H1 (cell line): Measurements from ENCODE around the gene SRRM2. TPM values are rescaled to one million over a fixed set of nuclear protein-coding genes. Genes with fewer than 3 reads are reported as not detected.

Experiments used
- CTCF ChIA-PET: fragments of 300-600 bp; sonication (Branson Sonifier 250); formaldehyde crosslinking; loops from one replicate; lab custom pipeline; 2021; ENCODE audit not compliant: partially characterized antibody; lab: Charles Lee
- POLR2A ChIA-PET: fragments of 300-600 bp; sonication (Branson Sonifier 250); formaldehyde crosslinking; loops from one replicate; lab custom pipeline; 2021; ENCODE audit warnings: inconsistent platforms; ENCODE audit not compliant: partially characterized antibody; lab: Charles Lee
- DNase-seq, 2 experiments: peaks; one replicate each; pipeline versions ENCODE4 v3.0.0 to v3.0.0-alpha.2; 2010 to 2022; ENCODE audit warnings: low spot score in 2 of 2, low read depth in 1 of 2, mixed read lengths in 1 of 2
- FAIRE-seq: peaks from 2 replicates; lab custom pipeline; 2011; peaks lifted over from hg19 to GRCh38; lab: Jason Lieb, UNC
- H2AFZ ChIP-seq: 2 replicates; pipeline ENCODE4 v1.8.1; 2012; ENCODE audit warnings: low read length, inconsistent platforms
- H2AK5ac ChIP-seq: 2 replicates; pipeline ENCODE4 v1.6.1; 2013; ENCODE audit warnings: low read depth, low read length
- H2BK120ac ChIP-seq: replicated peaks from 2 replicates; pipeline ENCODE3; 2013; ENCODE audit warnings: low read depth, low read length, inconsistent platforms
- H2BK12ac ChIP-seq: 2 replicates; pipeline ENCODE4 v1.6.1; 2013; ENCODE audit warnings: low read depth, low read length
- H2BK15ac ChIP-seq: 2 replicates; pipeline ENCODE4 v1.6.1; 2013; ENCODE audit warnings: low read length
- H2BK20ac ChIP-seq: 2 replicates; pipeline ENCODE4 v1.6.1; 2013; ENCODE audit warnings: low read length
- H2BK5ac ChIP-seq: 2 replicates; pipeline ENCODE4 v1.6.1; 2013; ENCODE audit warnings: low read depth, low read length
- H3K14ac ChIP-seq: 2 replicates; pipeline ENCODE4 v1.6.1; 2013; ENCODE audit warnings: inconsistent platforms; ENCODE audit not compliant: insufficient read length
- H3K18ac ChIP-seq: 2 replicates; pipeline ENCODE4 v1.6.1; 2013; ENCODE audit warnings: low read length; ENCODE audit errors: extremely low read depth
- H3K23ac ChIP-seq: 2 replicates; pipeline ENCODE4 v1.6.1; 2013; ENCODE audit warnings: inconsistent platforms; ENCODE audit not compliant: insufficient read length
- H3K23me2 ChIP-seq: 2 replicates; pipeline ENCODE4 v1.6.1; 2013; ENCODE audit warnings: low read depth, low read length
- H3K27ac ChIP-seq: 2 replicates; pipeline ENCODE4 v1.6.1; 2011; ENCODE audit warnings: low read depth, low read length, inconsistent platforms
- H3K27me3 ChIP-seq, 4 experiments: replicated peaks in 1 of 4; 1 replicate in 1 of 4; 2 replicates in 3 of 4; pipeline versions ENCODE4 v1.6.1 to v1.8.1; 2011 to 2013; ENCODE audit warnings: low read length in 3 of 4, mild to moderate bottlenecking in 3 of 4, inconsistent platforms in 2 of 4, mixed read lengths in 2 of 4, moderate library complexity in 1 of 4; ENCODE audit not compliant: control insufficient read depth in 3 of 4, insufficient read depth in 3 of 4; ENCODE audit errors: extremely low read depth in 1 of 4
- H3K36me3 ChIP-seq, 4 experiments: 2 replicates each; pipeline versions ENCODE4 v1.6.1 to v1.8.1; 2011 to 2013; ENCODE audit warnings: mild to moderate bottlenecking in 4 of 4, low read length in 3 of 4, moderate library complexity in 2 of 4, control low read depth in 1 of 4, inconsistent platforms in 1 of 4; ENCODE audit not compliant: insufficient read depth in 4 of 4, control insufficient read depth in 2 of 4
- H3K4ac ChIP-seq: replicated peaks from 2 replicates; pipeline ENCODE3; 2013; ENCODE audit warnings: low read length, low read depth, mixed read lengths, inconsistent platforms; ENCODE audit not compliant: insufficient read length
- H3K4me1 ChIP-seq, 4 experiments: replicated peaks in 1 of 4; 1 replicate in 1 of 4; 2 replicates in 3 of 4; pipeline versions ENCODE4 v1.6.1 to v1.8.1; 2011 to 2013; ENCODE audit warnings: low read length in 3 of 4, inconsistent platforms in 2 of 4, mixed read lengths in 1 of 4; ENCODE audit not compliant: insufficient read depth in 4 of 4, control insufficient read depth in 3 of 4
- H3K4me2 ChIP-seq, 2 experiments: 2 replicates each; pipeline versions ENCODE4 v1.6.1 to v1.8.1; 2011 to 2013; ENCODE audit warnings: low read depth in 2 of 2, low read length in 2 of 2, control low read depth in 1 of 2, inconsistent platforms in 1 of 2, mild to moderate bottlenecking in 1 of 2; ENCODE audit not compliant: insufficient read depth in 1 of 2
- H3K4me3 ChIP-seq, 4 experiments: fragments of 200-600, 300-600 bp in 1 of 4; sonication (generic), shearing (Covaris generic), sonication (Bioruptor Twin) in 1 of 4; 2 replicates each; pipeline versions ENCODE4 v1.5.1 to v1.8.1; 2011 to 2016; ENCODE audit warnings: low read length in 4 of 4, low read depth in 3 of 4, control low read depth in 2 of 4, inconsistent platforms in 2 of 4, mild to moderate bottlenecking in 2 of 4, mixed read lengths in 1 of 4, moderate library complexity in 1 of 4; ENCODE audit not compliant: insufficient read depth in 2 of 4; ENCODE audit errors: extremely low read depth in 1 of 4
- H3K56ac ChIP-seq: replicated peaks from 2 replicates; pipeline ENCODE3; 2013; ENCODE audit warnings: low read depth, mild to moderate bottlenecking, mixed read lengths, low read length, inconsistent platforms; ENCODE audit not compliant: insufficient read length
- H3K79me1 ChIP-seq: 2 replicates; pipeline ENCODE4 v1.6.1; 2013; ENCODE audit warnings: low read depth, low read length, control low read depth
- H3K79me2 ChIP-seq, 2 experiments: 2 replicates each; pipeline versions ENCODE4 v1.6.1 to v1.8.1; 2012 to 2013; ENCODE audit warnings: low read length in 2 of 2, mild to moderate bottlenecking in 2 of 2, inconsistent platforms in 1 of 2; ENCODE audit not compliant: insufficient read depth in 2 of 2, control insufficient read depth in 1 of 2
- H3K9ac ChIP-seq, 4 experiments: replicated peaks in 1 of 4; 1 replicate in 1 of 4; 2 replicates in 3 of 4; pipeline versions ENCODE4 v1.6.1 to v1.8.1; 2011 to 2013; ENCODE audit warnings: low read depth in 3 of 4, low read length in 3 of 4, control low read depth in 2 of 4, mild to moderate bottlenecking in 2 of 4, moderate library complexity in 2 of 4, inconsistent platforms in 1 of 4; ENCODE audit errors: extremely low read depth in 1 of 4
- H3K9me3 ChIP-seq, 2 experiments: 2 replicates each; pipeline versions ENCODE4 v1.6.1 to v1.8.1; 2012 to 2013; ENCODE audit warnings: mild to moderate bottlenecking in 2 of 2, moderate library complexity in 2 of 2, control low read depth in 1 of 2, inconsistent platforms in 1 of 2, low read depth in 1 of 2, low read length in 1 of 2, mixed read lengths in 1 of 2; ENCODE audit not compliant: insufficient read depth in 2 of 2
- H4K20me1 ChIP-seq, 2 experiments: replicated peaks in 1 of 2; 2 replicates each; pipeline versions ENCODE3 to v1.8.1; 2011 to 2013; ENCODE audit warnings: inconsistent platforms in 2 of 2, low read length in 2 of 2, mild to moderate bottlenecking in 1 of 2; ENCODE audit not compliant: insufficient read depth in 2 of 2, control insufficient read depth in 1 of 2
- H4K5ac ChIP-seq: 2 replicates; pipeline ENCODE4 v1.6.1; 2013; ENCODE audit warnings: low read length, low read depth, mixed read lengths, inconsistent platforms; ENCODE audit not compliant: insufficient read length
- H4K8ac ChIP-seq: 2 replicates; pipeline ENCODE4 v1.8.0; 2013; ENCODE audit warnings: mild to moderate bottlenecking, moderate library complexity, low read length, inconsistent platforms; ENCODE audit not compliant: insufficient read depth; ENCODE audit errors: extremely low read depth
- H4K91ac ChIP-seq: replicated peaks from 2 replicates; pipeline ENCODE3; 2013; ENCODE audit warnings: low read length, mixed read lengths, inconsistent platforms; ENCODE audit not compliant: insufficient read length
- ASH2L ChIP-seq: fragments of 200-600, 300-600 bp; sonication (generic); IDR thresholded peaks from one replicate; pipeline ENCODE4 v1.7.1; 2017; ENCODE audit warnings: low read length
- ATF2 ChIP-seq: IDR thresholded peaks from 2 replicates; pipeline ENCODE4 v1.6.1; 2012; ENCODE audit warnings: low read length, inconsistent platforms
- BACH1 ChIP-seq: IDR thresholded peaks from 2 replicates; pipeline ENCODE4 v1.6.1; 2012; ENCODE audit warnings: low read length, improper control_type of control experiment
- YY1 ChIP-seq: IDR thresholded peaks from 2 replicates; pipeline ENCODE4 v1.6.1; 2011; ENCODE audit warnings: low read depth, mild to moderate bottlenecking, low read length
- ZNF274 ChIP-seq: IDR thresholded peaks from 2 replicates; pipeline ENCODE4 v1.7.0; 2012; ENCODE audit warnings: low read length, borderline replicate concordance; ENCODE audit errors: extremely low read depth
- WGBS, 2 experiments: shearing (Covaris generic) in 1 of 2; methylation state at CpG; one replicate each; pipeline versions ENCODE4 v1.1.6 to v1.1.7; 2013 to 2015; ENCODE audit warnings: low lambda C conversion rate in 2 of 2, mixed read lengths in 2 of 2, inconsistent platforms in 1 of 2, low coverage in 1 of 2, missing lambda C conversion rate in 1 of 2; ENCODE audit not compliant: insufficient replicate concordance in 2 of 2, insufficient coverage in 1 of 2, insufficient read length in 1 of 2; ENCODE audit errors: extremely low coverage in 1 of 2, missing lambda C conversion rate in 1 of 2; 5-methylcytosine and 5-hydroxymethylcytosine counted together
- polyA plus RNA-seq, 7 experiments: library from polyadenylated mRNA; depleted of rRNA in 3 of 7; stranded (reverse) in 5 of 7; unstranded in 2 of 7; fragments of >200 nt in 5 of 7; fragments of 200-250 nt in 2 of 7; gene quantifications; 1 replicate in 5 of 7; 2 replicates in 1 of 7; 4 replicates in 1 of 7; pipeline versions ENCODE4 v1.2.1 to v1.2.3, GENCODE V29; 2011 to 2013; ENCODE audit warnings: missing spikeins in 2 of 7, mixed read lengths in 2 of 7
- total RNA-seq: library from RNA; stranded (reverse); fragmentation: NEBNext Ultra II Directional; extraction: Animal tissue kit (Norgen Biotek cat#: 25700); gene quantifications from 2 replicates; pipeline ENCODE4 v1.2.1, GENCODE V29; 2021

SRRM2 gene
- total and polyA plus RNA-seq, 2 of the 8 experiments (the other 6 are each of a cell fraction or from before 2014, with no cell fraction given), result 300 to 579 TPM

GRCh38 chr16:2711370-2712062, 40.9 kb upstream of the SRRM2 start:
- H2BK12ac ChIP-seq, result no peak overlapping the region
- H3K18ac ChIP-seq, result no peak overlapping the region
- ChIA-PET CTCF (no interaction called here), POLR2A (interaction anchor here (1.0 to 3.4 kb wide), 4 partner anchors 8 to 41 kb away, joined by 3 to 9 read pairs (median 4); partner anchors contain the start of gene SRRM2)
- H3K23me2 ChIP-seq, result peaks cover 2% of the 10 kb centered on the region; the same call in 1 of the 2 replicates
- H4K8ac ChIP-seq, result no peak overlapping the region; the same call in 1 of the 2 replicates
- H2BK15ac ChIP-seq, result no peak overlapping the region
- H3K27ac ChIP-seq, result no peak overlapping the region
- H2AFZ ChIP-seq, result no peak overlapping the region
- H4K5ac ChIP-seq, result no peak overlapping the region
- H3K4me2 ChIP-seq, result no peak overlapping the region
- H3K23ac ChIP-seq, result no peak overlapping the region
- peaks cover 5 to 18% of the 10 kb centered on the region in 2 experiments for H4K20me1 ChIP-seq
- no peaks in the 10 kb centered on the region for H3K9me3 ChIP-seq
- peaks cover 4 to 12% (median 9%) of the 10 kb centered on the region in 4 experiments; a peak in 5 of 8 replicates for H3K36me3 ChIP-seq
- no peak overlapping the region for H2BK120ac ChIP-seq
- no peak overlapping the region for H3K56ac ChIP-seq
- no peak for FAIRE-seq
- peaks cover 0 to 3% (median 1%) of the 10 kb centered on the region in 4 experiments; a peak in 3 of 7 replicates for H3K4me1 ChIP-seq
- H3K4ac ChIP-seq, result no peak overlapping the region
- H2AK5ac ChIP-seq, result no peak overlapping the region
- DNase-seq, result no peak
- no peaks in the 10 kb centered on the region for H3K79me2 ChIP-seq
- no peaks in the 10 kb centered on the region; a peak in 1 of 7 replicates for H3K27me3 ChIP-seq
- no peak overlapping the region for H3K14ac ChIP-seq
- no peak overlapping the region for H2BK5ac ChIP-seq
- 83% methylated on average over 16 of the region's 22 CpGs; no CpG with 5 or more reads in 1 of the 2 experiments for WGBS, 2 experiments
- H3K79me1 ChIP-seq, result no peaks in the 10 kb centered on the region
- H2BK20ac ChIP-seq, result no peak overlapping the region
- H3K9ac ChIP-seq, result no peak overlapping the region
- no peak overlapping the region for H4K91ac ChIP-seq
- no peak overlapping the region for H3K4me3 ChIP-seq
- TF ChIP-seq ASH2L (no peak), BACH1 (no peak), ATF2 (no peak), ZNF274 (no peak), YY1 (no peak)
